Endodermal cell (in vitro differentiated cells): Measurements from ENCODE around the gene TBX1. TPM values are rescaled to one million over a fixed set of nuclear protein-coding genes. Genes with fewer than 3 reads are reported as not detected.

ENCODE experiments used
- DNase-seq: peaks from one replicate; pipeline ENCODE4 v3.0.0-alpha.2; 2017
- H3K27ac ChIP-seq: 2 replicates; pipeline ENCODE4 v1.5.1; 2013; ENCODE audit warnings: mild to moderate bottlenecking, low read depth, low read length, moderate library complexity
- H3K27me3 ChIP-seq: 2 replicates; pipeline ENCODE4 v1.6.1; 2013; ENCODE audit warnings: mild to moderate bottlenecking, low read length, moderate library complexity; ENCODE audit not compliant: insufficient read depth, control insufficient read depth, poor library complexity, severe bottlenecking
- H3K36me3 ChIP-seq: 2 replicates; pipeline ENCODE4 v1.7.0; 2013; ENCODE audit warnings: mild to moderate bottlenecking, low read length, moderate library complexity; ENCODE audit not compliant: control insufficient read depth, insufficient read depth
- H3K4me1 ChIP-seq: one replicate; pipeline ENCODE4 v1.7.0; 2013; ENCODE audit warnings: low read length; ENCODE audit not compliant: control insufficient read depth, insufficient read depth
- H3K4me3 ChIP-seq: 2 replicates; pipeline ENCODE4 v1.5.1; 2013; ENCODE audit warnings: mild to moderate bottlenecking, low read length, moderate library complexity
- H3K9ac ChIP-seq: 2 replicates; pipeline ENCODE4 v1.6.1; 2013; ENCODE audit warnings: mild to moderate bottlenecking, low read length, moderate library complexity; ENCODE audit not compliant: poor library complexity, severe bottlenecking; ENCODE audit errors: extremely low read depth
- H3K9me3 ChIP-seq: 2 replicates; pipeline ENCODE4 v1.6.1; 2013; ENCODE audit warnings: mild to moderate bottlenecking, low read length, moderate library complexity; ENCODE audit not compliant: control insufficient read depth
- H3K27ac Mint-ChIP-seq: 2 replicates; pipeline ENCODE4 v1.8.0; 2020; ENCODE audit warnings: mixed read lengths
- H3K27me3 Mint-ChIP-seq: 2 replicates; pipeline ENCODE4 v1.8.0; 2021; ENCODE audit warnings: mild to moderate bottlenecking, mixed read lengths; ENCODE audit not compliant: insufficient read depth
- H3K36me3 Mint-ChIP-seq: 2 replicates; pipeline ENCODE4 v1.8.0; 2020; ENCODE audit warnings: low read depth, mixed read lengths
- H3K4me1 Mint-ChIP-seq: 2 replicates; pipeline ENCODE4 v1.8.0; 2020; ENCODE audit warnings: mixed read lengths
- H3K4me3 Mint-ChIP-seq: 2 replicates; pipeline ENCODE4 v1.8.0; 2020; ENCODE audit warnings: mild to moderate bottlenecking, moderate library complexity, mixed read lengths
- H3K9me3 Mint-ChIP-seq: 2 replicates; pipeline ENCODE4 v1.8.0; 2020; ENCODE audit warnings: mild to moderate bottlenecking, mixed read lengths
- WGBS, 2 experiments: methylation state at CpG; one replicate each; pipeline versions ENCODE4 v1.1.5 to v1.1.7; 2013; ENCODE audit warnings: missing lambda C conversion rate in 2 of 2, mixed read lengths in 1 of 2; ENCODE audit not compliant: insufficient coverage in 1 of 2, insufficient read length in 1 of 2; 5-methylcytosine and 5-hydroxymethylcytosine counted together
- total RNA-seq, 2 donors: library from RNA; stranded (reverse); fragmentation: NEBNext Ultra II Directional in 1 of 2; extraction: Animal tissue kit (Norgen Biotek cat#: 25700) in 1 of 2; gene quantifications; 2 replicates in 1 of 2; 3 replicates in 1 of 2; pipeline ENCODE4 v1.2.1, GENCODE V29; 2021
- TF ChIP-seq, protein P1 (sequence below): fragments of 200-600 bp; sonication (generic); conservative IDR thresholded peaks from 2 replicates; pipeline ENCODE4 v1.5.0; 2021; ENCODE audit warnings: antibody characterized with exemption, mild to moderate bottlenecking

The TBX1 gene
- total RNA-seq, 2 donors from 2014 or later, result 1.3 TPM; not detected in 1

DNA sequence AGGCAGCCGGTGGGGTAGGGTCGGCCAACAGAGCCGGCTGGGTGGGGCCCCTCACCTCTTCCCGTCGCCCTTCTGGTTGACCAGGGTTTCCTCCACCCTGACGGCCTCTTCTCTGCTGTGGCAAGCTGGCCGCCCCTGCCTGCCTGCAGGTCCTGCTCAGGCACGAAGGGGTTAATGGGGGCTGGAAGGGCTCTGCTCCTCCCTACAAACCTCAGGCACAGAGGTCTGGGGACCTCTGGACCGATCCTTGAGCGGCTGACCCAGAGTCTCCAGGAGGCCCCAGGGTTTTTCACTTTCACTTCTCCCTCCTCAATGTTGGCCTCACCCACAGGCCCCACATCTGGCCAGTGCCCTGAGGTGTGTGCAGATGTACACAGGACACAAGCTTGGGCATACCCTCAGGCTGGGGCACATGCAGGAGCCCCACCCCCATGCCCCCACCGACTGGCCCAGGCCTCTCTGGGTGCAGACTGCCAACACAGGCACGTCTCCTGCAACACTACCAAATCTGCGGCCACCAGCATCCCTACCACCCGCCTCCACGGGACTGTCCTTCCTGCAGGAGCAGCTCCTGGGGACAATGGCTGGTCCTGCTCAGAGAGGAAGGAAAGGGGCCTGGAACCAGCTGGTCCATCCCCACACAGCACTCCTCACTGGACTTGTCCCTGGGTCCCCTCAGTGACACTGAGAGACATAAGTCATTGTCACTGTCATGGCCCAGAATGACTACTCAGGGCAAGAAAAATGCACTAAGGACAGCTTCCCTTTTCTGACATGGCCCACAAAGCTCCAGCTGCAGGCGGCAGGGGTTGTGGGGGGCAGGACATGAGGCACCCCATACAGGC lies 3.2 kb upstream of the TBX1 start:
- peaks cover 89% of the 10 kb centered on the region for H3K27me3 Mint-ChIP-seq
- no peak overlapping the region for H3K27ac Mint-ChIP-seq
- no peak overlapping the region for H3K4me3 Mint-ChIP-seq
- no peaks in the 10 kb centered on the region for H3K36me3 ChIP-seq
- no peaks in the 10 kb centered on the region for H3K9me3 Mint-ChIP-seq
- H3K9ac ChIP-seq, result no peak overlapping the region
- H3K4me1 Mint-ChIP-seq, result peaks cover 15% of the 10 kb centered on the region
- no peaks in the 10 kb centered on the region for H3K4me1 ChIP-seq
- DNase-seq, result peak; percentile 71
- no peak overlapping the region for H3K4me3 ChIP-seq
- H3K9me3 ChIP-seq, result no peaks in the 10 kb centered on the region
- 26 to 29% methylated on average over 9 to 16 of the region's 16 CpGs for WGBS, 2 experiments
- TF ChIP-seq, protein P1, sequence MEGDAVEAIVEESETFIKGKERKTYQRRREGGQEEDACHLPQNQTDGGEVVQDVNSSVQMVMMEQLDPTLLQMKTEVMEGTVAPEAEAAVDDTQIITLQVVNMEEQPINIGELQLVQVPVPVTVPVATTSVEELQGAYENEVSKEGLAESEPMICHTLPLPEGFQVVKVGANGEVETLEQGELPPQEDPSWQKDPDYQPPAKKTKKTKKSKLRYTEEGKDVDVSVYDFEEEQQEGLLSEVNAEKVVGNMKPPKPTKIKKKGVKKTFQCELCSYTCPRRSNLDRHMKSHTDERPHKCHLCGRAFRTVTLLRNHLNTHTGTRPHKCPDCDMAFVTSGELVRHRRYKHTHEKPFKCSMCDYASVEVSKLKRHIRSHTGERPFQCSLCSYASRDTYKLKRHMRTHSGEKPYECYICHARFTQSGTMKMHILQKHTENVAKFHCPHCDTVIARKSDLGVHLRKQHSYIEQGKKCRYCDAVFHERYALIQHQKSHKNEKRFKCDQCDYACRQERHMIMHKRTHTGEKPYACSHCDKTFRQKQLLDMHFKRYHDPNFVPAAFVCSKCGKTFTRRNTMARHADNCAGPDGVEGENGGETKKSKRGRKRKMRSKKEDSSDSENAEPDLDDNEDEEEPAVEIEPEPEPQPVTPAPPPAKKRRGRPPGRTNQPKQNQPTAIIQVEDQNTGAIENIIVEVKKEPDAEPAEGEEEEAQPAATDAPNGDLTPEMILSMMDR, result no peak
- no peaks in the 10 kb centered on the region for H3K36me3 Mint-ChIP-seq
- H3K27me3 ChIP-seq, result peaks cover 95% of the 10 kb centered on the region
- H3K27ac ChIP-seq, result no peak overlapping the region

DNA sequence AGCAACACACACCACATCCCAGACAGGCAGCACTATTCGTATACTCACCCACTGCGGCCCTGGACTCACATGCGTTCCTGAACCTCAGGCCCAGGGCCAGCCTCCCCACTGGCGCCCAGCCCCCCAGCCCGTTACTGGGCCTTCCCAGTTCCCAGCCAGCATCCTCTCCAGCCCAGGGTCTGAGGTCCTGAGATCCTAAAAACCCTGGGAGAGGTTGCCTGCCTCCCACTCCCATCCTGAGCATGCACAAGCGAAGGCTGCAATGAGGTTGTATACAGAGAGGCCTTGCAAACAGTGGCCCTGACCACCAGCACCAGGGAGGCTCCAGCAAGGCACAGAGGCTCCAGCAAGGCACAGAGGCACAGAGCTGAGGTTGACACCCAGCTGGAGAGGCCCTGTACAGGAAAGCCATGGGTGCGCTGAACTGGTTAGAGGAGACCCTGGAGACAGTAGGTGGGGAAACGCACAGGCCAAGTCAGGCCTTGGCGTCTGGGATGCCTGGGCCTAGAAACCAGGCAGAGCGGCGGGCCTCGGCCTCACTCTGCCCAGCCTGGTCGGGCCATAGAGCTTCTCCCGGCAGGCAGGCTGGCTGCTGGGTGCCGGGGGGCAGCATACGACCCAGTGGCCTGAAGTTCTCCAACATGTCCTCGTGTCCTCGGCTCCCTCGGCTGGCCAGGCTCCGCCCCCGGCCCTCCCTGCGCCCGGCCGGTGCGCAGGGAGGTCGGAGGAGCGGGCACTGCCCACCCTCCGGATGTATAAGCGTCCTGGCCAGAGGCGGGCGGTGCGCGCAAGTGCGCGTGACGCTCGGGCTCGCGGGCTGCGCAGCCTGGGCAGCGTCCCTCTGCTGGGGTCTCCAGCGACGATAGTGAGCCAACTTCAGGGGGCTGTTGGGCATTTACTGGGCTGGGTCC lies 2.3 kb upstream of the TBX1 start:
- TF ChIP-seq, protein P1, result no peak
- H3K9ac ChIP-seq, result no peak overlapping the region
- no peaks in the 10 kb centered on the region for H3K36me3 Mint-ChIP-seq
- no peaks in the 10 kb centered on the region for H3K9me3 Mint-ChIP-seq
- 34 to 58% methylated on average over 9 to 43 of the region's 43 CpGs for WGBS, 2 experiments
- no peak overlapping the region for H3K4me3 Mint-ChIP-seq
- no peaks in the 10 kb centered on the region for H3K9me3 ChIP-seq
- H3K4me1 ChIP-seq, result no peaks in the 10 kb centered on the region
- no peak overlapping the region for H3K27ac ChIP-seq
- H3K36me3 ChIP-seq, result no peaks in the 10 kb centered on the region
- H3K4me3 ChIP-seq, result no peak overlapping the region
- DNase-seq, result peak; percentile 62
- peaks cover 15% of the 10 kb centered on the region for H3K4me1 Mint-ChIP-seq
- no peak overlapping the region for H3K27ac Mint-ChIP-seq
- peaks cover 89% of the 10 kb centered on the region for H3K27me3 Mint-ChIP-seq
- H3K27me3 ChIP-seq, result peaks cover 95% of the 10 kb centered on the region

DNA sequence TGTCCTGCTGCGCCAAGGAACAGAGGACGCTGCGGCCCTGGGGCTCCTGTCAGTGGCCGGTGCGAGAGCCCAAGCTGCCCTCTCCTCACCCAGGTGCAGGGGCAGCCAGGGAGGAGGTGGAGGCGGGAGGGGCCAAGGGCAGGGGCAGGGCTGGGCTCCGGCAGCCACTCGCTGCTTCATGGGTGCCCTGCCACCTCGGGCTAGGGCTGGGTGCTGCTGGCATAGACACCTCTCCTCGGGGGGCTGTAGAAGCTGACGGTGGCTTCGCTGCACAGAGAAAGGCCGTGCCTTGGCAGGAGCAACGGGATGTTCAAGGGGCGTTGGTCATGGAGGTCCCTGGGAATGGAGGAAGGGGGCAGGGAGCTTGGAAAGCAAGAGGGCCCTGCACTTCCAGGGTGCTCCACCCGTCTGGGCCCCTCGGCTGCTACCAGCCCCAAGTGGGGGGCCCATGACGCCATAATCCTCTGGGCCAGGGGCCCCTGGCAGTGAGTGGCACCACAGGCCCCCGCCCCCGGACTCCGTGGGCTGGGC lies 1.6 kb upstream of the TBX1 start:
- Mint-ChIP-seq H3K9me3 (no peaks in the 10 kb centered on the region), H3K36me3 (no peaks in the 10 kb centered on the region), H3K27ac (no peak overlapping the region), H3K27me3 (peaks cover 89% of the 10 kb centered on the region), H3K4me1 (peaks cover 15% of the 10 kb centered on the region), H3K4me3 (no peak overlapping the region)
- Histone ChIP-seq H3K4me3 (no peak overlapping the region), H3K9me3 (no peaks in the 10 kb centered on the region), H3K27me3 (peaks cover 95% of the 10 kb centered on the region), H3K36me3 (no peaks in the 10 kb centered on the region), H3K27ac (no peak overlapping the region), H3K4me1 (no peaks in the 10 kb centered on the region), H3K9ac (no peak overlapping the region)
- peak; percentile 62 for DNase-seq
- WGBS, 2 experiments, result 7 to 16% methylated on average over 3 to 21 of the region's 21 CpGs
- TF ChIP-seq, protein P1, result no peak
